Measurements from ENCODE around the gene NUDCD3.

NUDCD3 gene

GRCh38 chr7:44490351-44491200 lies at the start of gene NUDCD3:
NUDCD3 (minus strand) TSS chr7:44490658; CDS start chr7:44490600, 58 bp downstream.
- peak; percentile 90 for DNase-seq

- DNase-seq = no peak
Measured at GRCh38 chr7:44539669-44540506, 49.4 kb upstream of the NUDCD3 start.

GRCh38 chr7:44538798-44539668 lies 48.6 kb upstream of the NUDCD3 start:
- no peak for DNase-seq

GRCh38 chr7:44538093-44538797 lies 47.8 kb upstream of the NUDCD3 start:
- no peak for DNase-seq

- DNase-seq = no peak
Measured at GRCh38 chr7:44537442-44537841, 47.0 kb upstream of the NUDCD3 start.

- no peak for DNase-seq
Measured at GRCh38 chr7:44536090-44536489, 45.6 kb upstream of the NUDCD3 start.

GRCh38 chr7:44535348-44536064 lies 45.0 kb upstream of the NUDCD3 start:
- DNase-seq = no peak

- DNase-seq = peak; percentile 61
Measured at GRCh38 chr7:44534501-44534900, 44.0 kb upstream of the NUDCD3 start.

- no peak for DNase-seq
Measured at GRCh38 chr7:44534087-44534486, 43.6 kb upstream of the NUDCD3 start.

GRCh38 chr7:44533301-44534055 lies 43.0 kb upstream of the NUDCD3 start:
- DNase-seq = no peak

- no peak for DNase-seq
Measured at GRCh38 chr7:44531421-44532380, 41.2 kb upstream of the NUDCD3 start.

- DNase-seq = peak; percentile 2
Measured at GRCh38 chr7:44530990-44531389, 40.5 kb upstream of the NUDCD3 start.

GRCh38 chr7:44524811-44525388 lies 34.4 kb upstream of the NUDCD3 start:
- no peak for DNase-seq

- no peak for DNase-seq
Measured at GRCh38 chr7:44522315-44522714, 31.9 kb upstream of the NUDCD3 start.

- no peak for DNase-seq
Measured at GRCh38 chr7:44521347-44522095, 31.1 kb upstream of the NUDCD3 start.

GRCh38 chr7:44520574-44520973 lies 30.1 kb upstream of the NUDCD3 start:
- no peak for DNase-seq

GRCh38 chr7:44519546-44519945 lies 29.1 kb upstream of the NUDCD3 start:
- no peak for DNase-seq

- DNase-seq = no peak
Measured at GRCh38 chr7:44518761-44519160, 28.3 kb upstream of the NUDCD3 start.
